ENCODE data around the gene PPP2R5A. TPM values are rescaled to one million over a fixed set of nuclear protein-coding genes. Genes with fewer than 3 reads are reported as not detected.

The PPP2R5A gene
- polyA plus RNA-seq, 3 donors, result 28.1 to 38.4 (median 31.1) TPM

GRCh38 chr1:212364985-212365384 is 79.8 kb downstream of the PPP2R5A start:
- intact Hi-C loops (cut with micrococcal nuclease), result loop anchor here (5.0 kb wide), 3 partner anchors 92 to 303 kb away; no protein-coding TSS in a partner anchor
- H3K4me1 ChIP-seq (ENCODE audit: control insufficient read depth in 1 of 2, insufficient read depth in 2 of 2, low read length in 2 of 2), result no peaks in the 10 kb centered on the region
- DNase-seq, result no peak
- H3K79me2 ChIP-seq (ENCODE audit: insufficient read depth, low read length), result peaks cover 3% of the 10 kb centered on the region
- Mint-ChIP-seq H3K27me3 (ENCODE audit: low read depth in 3 of 3) (no peaks in the 10 kb centered on the region), H3K9me3 (peaks cover 0 to 5% (median 0%) of the 10 kb centered on the region in 7 donors), H3K4me3 (no peak overlapping the region), H3K4me1 (no peaks in the 10 kb centered on the region), H3K27ac (peak overlapping the region in 4 of 7 donors; percentile 27 to 84 (median 62)), H3K36me3 (peaks cover 65 to 83% of the 10 kb centered on the region in 2 donors)
- no peak overlapping the region for H3K4me2 ChIP-seq (replicated peaks; ENCODE audit: extremely low read depth, low read length, poor library complexity, severe bottlenecking)
- H3K9ac ChIP-seq (ENCODE audit: insufficient read depth, low read length, poor library complexity, severe bottlenecking), result no peak overlapping the region
- TF ChIP-seq CTCF (IDR thresholded peaks at IDR 0.05), result no peak
- no peak overlapping the region for H2AFZ ChIP-seq (ENCODE audit: insufficient read depth, low read depth, low read length, poor library complexity, severe bottlenecking)
- 81% methylated on average over 3 of the region's 7 CpGs for WGBS (ENCODE audit: insufficient coverage)
- H3K9me3 ChIP-seq (replicated peaks in 1 of 2; ENCODE audit: control insufficient read depth in 1 of 2, insufficient read depth in 1 of 2, low read length in 2 of 2), result no peaks in the 10 kb centered on the region
- H3K27me3 ChIP-seq (ENCODE audit: control insufficient read depth in 2 of 2, insufficient read depth in 2 of 2, low read length in 2 of 2), result no peaks in the 10 kb centered on the region
- peaks cover 47% of the 10 kb centered on the region for H4K20me1 ChIP-seq (ENCODE audit: insufficient read depth, low read length)
- H3K27ac ChIP-seq (ENCODE audit: low read depth in 1 of 2, low read length in 2 of 2), result no peak overlapping the region
- H3K36me3 ChIP-seq (replicated peaks in 1 of 2; ENCODE audit: control insufficient read depth in 1 of 2, insufficient read depth in 2 of 2, low read length in 2 of 2), result peaks cover 79 to 88% of the 10 kb centered on the region in 2 donors
- H3K4me3 ChIP-seq (replicated peaks in 1 of 3; ENCODE audit: low read depth in 2 of 3, low read length in 3 of 3), result no peak overlapping the region

DNA sequence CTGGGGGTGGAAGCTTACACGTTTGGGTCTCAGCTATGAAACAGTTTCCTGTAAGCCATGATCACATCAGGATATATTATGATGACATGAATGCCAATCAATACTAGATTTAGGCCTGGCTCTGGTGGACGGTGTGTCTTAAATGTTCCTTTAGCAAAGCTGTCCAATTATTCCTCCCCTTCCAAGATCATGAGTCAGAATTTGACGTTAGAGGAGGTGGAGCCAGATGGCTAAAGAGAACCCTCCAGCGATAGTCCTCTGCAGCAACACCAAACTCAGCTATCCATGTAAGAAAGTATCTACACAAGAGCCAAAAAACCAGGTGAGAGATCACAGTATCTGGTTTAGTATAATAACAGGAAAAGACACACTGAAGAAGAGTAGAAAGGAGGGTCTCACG is 81.7 kb downstream of the PPP2R5A start:
- no CpG with 5 or more reads among the region's 5 CpGs for WGBS (ENCODE audit: insufficient coverage)
- peaks cover 3% of the 10 kb centered on the region for H3K79me2 ChIP-seq (ENCODE audit: insufficient read depth, low read length)
- no peaks in the 10 kb centered on the region for H3K9me3 ChIP-seq (replicated peaks in 1 of 2; ENCODE audit: control insufficient read depth in 1 of 2, insufficient read depth in 1 of 2, low read length in 2 of 2)
- H3K9ac ChIP-seq (ENCODE audit: insufficient read depth, low read length, poor library complexity, severe bottlenecking), result no peak overlapping the region
- H4K20me1 ChIP-seq (ENCODE audit: insufficient read depth, low read length), result peaks cover 46% of the 10 kb centered on the region
- no peaks in the 10 kb centered on the region for H3K4me1 ChIP-seq (ENCODE audit: control insufficient read depth in 1 of 2, insufficient read depth in 2 of 2, low read length in 2 of 2)
- H3K36me3 Mint-ChIP-seq, result peaks cover 63 to 84% of the 10 kb centered on the region in 2 donors
- H3K27ac Mint-ChIP-seq, result peak overlapping the region in 3 of 7 donors; percentile 58 to 74 (median 63)
- H3K4me2 ChIP-seq (replicated peaks; ENCODE audit: extremely low read depth, low read length, poor library complexity, severe bottlenecking), result no peak overlapping the region
- intact Hi-C loops (cut with micrococcal nuclease), result loop anchor here (5.0 kb wide), 3 partner anchors 90 to 305 kb away; no protein-coding TSS in a partner anchor
- no peak overlapping the region for H3K4me3 ChIP-seq (replicated peaks in 1 of 3; ENCODE audit: low read depth in 2 of 3, low read length in 3 of 3)
- H3K4me1 Mint-ChIP-seq, result no peaks in the 10 kb centered on the region
- peaks cover 69 to 88% of the 10 kb centered on the region in 2 donors for H3K36me3 ChIP-seq (replicated peaks in 1 of 2; ENCODE audit: control insufficient read depth in 1 of 2, insufficient read depth in 2 of 2, low read length in 2 of 2)
- H3K27me3 ChIP-seq (ENCODE audit: control insufficient read depth in 2 of 2, insufficient read depth in 2 of 2, low read length in 2 of 2), result no peaks in the 10 kb centered on the region
- peaks cover 0 to 5% (median 0%) of the 10 kb centered on the region in 7 donors for H3K9me3 Mint-ChIP-seq
- no peak overlapping the region for H3K4me3 Mint-ChIP-seq
- peak overlapping the region in 1 of 2 donors; percentile 60 for H3K27ac ChIP-seq (ENCODE audit: low read depth in 1 of 2, low read length in 2 of 2)
- no peak for DNase-seq
- TF ChIP-seq CTCF (IDR thresholded peaks at IDR 0.05), result no peak
- H2AFZ ChIP-seq (ENCODE audit: insufficient read depth, low read depth, low read length, poor library complexity, severe bottlenecking), result no peak overlapping the region
- H3K27me3 Mint-ChIP-seq (ENCODE audit: low read depth in 3 of 3), result no peaks in the 10 kb centered on the region
